Muscle layer of duodenum (tissue), 2 donors: ENCODE data around the gene GPC2.
A peak's percentile ranks its signal among the peaks of the same experiment; 100 is the strongest.
"Not testable (repeated sequence)": the region's sequence is repeated elsewhere in the genome, so short reads cannot be mapped to it uniquely, and the experiment has no call there.

ENCODE experiments used
- H3K27ac ChIP-seq: one replicate; pipeline ENCODE4 v1.7.0; 2013; ENCODE audit warnings: mild to moderate bottlenecking, low read length
- H3K27me3 ChIP-seq: one replicate; pipeline ENCODE4 v1.7.0; 2013; ENCODE audit warnings: low read depth, mild to moderate bottlenecking, control low read depth, low read length
- H3K36me3 ChIP-seq, 2 donors: one replicate each; pipeline ENCODE4 v1.7.0; 2013; ENCODE audit warnings: low read length in 2 of 2, control low read depth in 1 of 2, mild to moderate bottlenecking in 1 of 2; ENCODE audit not compliant: insufficient read depth in 2 of 2, control insufficient read depth in 1 of 2
- H3K4me1 ChIP-seq, 2 donors: one replicate each; pipeline ENCODE4 v1.7.0; 2013; ENCODE audit warnings: low read length in 2 of 2, mild to moderate bottlenecking in 2 of 2, control low read depth in 1 of 2, moderate library complexity in 1 of 2; ENCODE audit not compliant: insufficient read depth in 2 of 2, control insufficient read depth in 1 of 2
- H3K4me3 ChIP-seq, 2 donors: one replicate each; pipeline ENCODE4 v1.7.0; 2013; ENCODE audit warnings: low read length in 2 of 2, low read depth in 1 of 2, mild to moderate bottlenecking in 1 of 2
- H3K9me3 ChIP-seq, 2 donors: one replicate each; pipeline ENCODE4 v1.7.0; 2013; ENCODE audit warnings: low read length in 2 of 2, control low read depth in 1 of 2, mild to moderate bottlenecking in 1 of 2; ENCODE audit not compliant: control insufficient read depth in 1 of 2
- donor health status: healthy.

Gene GPC2

GRCh38 chr7:100177045-100178001 is at the start of gene GPC2, which contains the start of gene STAG3:
Gene GPC2, minus strand, starts transcription at chr7:100177381. Its CDS starts 182 bp downstream, at chr7:100177199.
Gene STAG3, plus strand, starts transcription at chr7:100177918. Its CDS starts 2,639 bp downstream, at chr7:100180557.
- Histone ChIP-seq H3K4me1 (peaks cover 0 to 12% of the 10 kb centered on the region in 2 donors), H3K9me3 (no peaks in the 10 kb centered on the region), H3K27me3 (no peaks in the 10 kb centered on the region), H3K27ac (no peak within 1 kb of the TSS), H3K36me3 (no peaks in the 10 kb centered on the region), H3K4me3 (peak within 1 kb of the TSS; percentile 57 to 65)

GRCh38 chr7:100224891-100225290 is 47.7 kb upstream of the GPC2 start:
- not testable (repeated sequence) for H3K9me3 ChIP-seq, H3K4me1 ChIP-seq, H3K27ac ChIP-seq, H3K4me3 ChIP-seq, H3K27me3 ChIP-seq
- peaks cover 6 to 28% of the 10 kb centered on the region in 2 donors for H3K36me3 ChIP-seq

GRCh38 chr7:100223376-100223927 is 46.3 kb upstream of the GPC2 start:
- H3K9me3 ChIP-seq, H3K4me1 ChIP-seq, H3K27me3 ChIP-seq, H3K4me3 ChIP-seq, H3K27ac ChIP-seq: not testable (repeated sequence)
- H3K36me3 ChIP-seq: peaks cover 6 to 28% of the 10 kb centered on the region in 2 donors

GRCh38 chr7:100222445-100223132 is 45.4 kb upstream of the GPC2 start:
- no peaks in the 10 kb centered on the region for H3K9me3 ChIP-seq
- peaks cover 6 to 28% of the 10 kb centered on the region in 2 donors for H3K36me3 ChIP-seq
- no peak overlapping the region for H3K27ac ChIP-seq
- no peak overlapping the region for H3K4me3 ChIP-seq
- H3K4me1 ChIP-seq: peaks cover 0 to 5% of the 10 kb centered on the region in 2 donors
- H3K27me3 ChIP-seq: no peaks in the 10 kb centered on the region

- peaks cover 6 to 28% of the 10 kb centered on the region in 2 donors for H3K36me3 ChIP-seq
- H3K27ac ChIP-seq: no peak overlapping the region
- no peak overlapping the region for H3K4me3 ChIP-seq
These were observed 44.7 kb upstream of the GPC2 start for GRCh38 chr7:100221767-100222444.

GRCh38 chr7:100221231-100221718 is 44.1 kb upstream of the GPC2 start:
- H3K27ac ChIP-seq: no peak overlapping the region
- H3K36me3 ChIP-seq: peaks cover 6 to 28% of the 10 kb centered on the region in 2 donors
- no peaks in the 10 kb centered on the region for H3K27me3 ChIP-seq
- no peaks in the 10 kb centered on the region for H3K4me1 ChIP-seq
- no peaks in the 10 kb centered on the region for H3K9me3 ChIP-seq
- H3K4me3 ChIP-seq: no peak overlapping the region

More at GRCh38 chr7:100221767-100222444, 44.7 kb upstream of the GPC2 start:
- Histone ChIP-seq H3K4me1 (peaks cover 0 to 5% of the 10 kb centered on the region in 2 donors), H3K27me3 (no peaks in the 10 kb centered on the region), H3K9me3 (no peaks in the 10 kb centered on the region)

- H3K4me1 ChIP-seq: no peaks in the 10 kb centered on the region
- no peak overlapping the region for H3K4me3 ChIP-seq
- peaks cover 6 to 28% of the 10 kb centered on the region in 2 donors for H3K36me3 ChIP-seq
- H3K27me3 ChIP-seq: no peaks in the 10 kb centered on the region
- H3K9me3 ChIP-seq: no peaks in the 10 kb centered on the region
- no peak overlapping the region for H3K27ac ChIP-seq
These were observed 43.5 kb upstream of the GPC2 start for GRCh38 chr7:100220586-100221230.

GRCh38 chr7:100219801-100220585 is 42.8 kb upstream of the GPC2 start, which contains the start of gene PVRIG:
Gene PVRIG, plus strand, starts transcription at chr7:100219949. Its CDS starts 22 bp downstream, at chr7:100219971.
- not testable (repeated sequence) for H3K9me3 ChIP-seq, H3K27ac ChIP-seq, H3K27me3 ChIP-seq, H3K4me3 ChIP-seq, H3K4me1 ChIP-seq
- peaks cover 6 to 28% of the 10 kb centered on the region in 2 donors for H3K36me3 ChIP-seq

- Histone ChIP-seq H3K4me1 (no peaks in the 10 kb centered on the region), H3K36me3 (peaks cover 6 to 28% of the 10 kb centered on the region in 2 donors), H3K4me3 (no peak overlapping the region), H3K27me3 (no peaks in the 10 kb centered on the region), H3K27ac (no peak overlapping the region), H3K9me3 (no peaks in the 10 kb centered on the region)
These were observed 42.1 kb upstream of the GPC2 start for GRCh38 chr7:100219271-100219737.

GRCh38 chr7:100217934-100218333 is 40.8 kb upstream of the GPC2 start:
- H3K4me1 ChIP-seq: not testable (repeated sequence)

More at GRCh38 chr7:100217934-100218333, 40.8 kb upstream of the GPC2 start:
- H3K27ac ChIP-seq, H3K9me3 ChIP-seq, H3K4me3 ChIP-seq, H3K27me3 ChIP-seq: not testable (repeated sequence)
- peaks cover 6 to 22% of the 10 kb centered on the region in 2 donors for H3K36me3 ChIP-seq
